ENCODE results near the gene UBR1.

Gene UBR1

DNA sequence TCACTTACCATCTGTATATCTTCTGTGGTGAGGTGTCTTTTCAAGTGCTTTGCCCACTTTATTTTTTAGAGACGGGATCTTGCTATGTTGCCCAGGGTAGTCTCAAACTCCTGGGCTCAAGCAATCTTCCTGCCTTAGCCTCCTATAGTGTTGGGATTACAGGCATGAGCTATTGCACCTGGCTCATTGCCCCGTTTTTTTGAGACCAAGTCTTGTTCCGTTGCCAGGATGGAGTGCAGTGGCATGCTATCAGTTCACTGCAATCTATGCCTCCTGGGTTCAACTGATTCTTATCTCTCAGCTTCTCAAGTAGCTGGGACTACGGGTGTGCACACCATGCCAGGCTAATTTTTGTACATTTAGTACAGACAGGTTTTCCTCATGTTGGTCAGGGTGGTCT, 132.7 kb downstream of the UBR1 start:
- Histone ChIP-seq H3K27me3 (replicated peaks; ENCODE audit: insufficient read depth, low read length) (no peaks in the 10 kb centered on the region), H3K4me2 (ENCODE audit: low read depth, low read length) (no peak overlapping the region), H3K36me3 (replicated peaks; ENCODE audit: insufficient read depth, low read length) (no peaks in the 10 kb centered on the region), H3K9ac (ENCODE audit: low read length) (no peak overlapping the region), H3F3A (ENCODE audit: insufficient read depth, low read length) (no peaks in the 10 kb centered on the region), H3K9me3 (replicated peaks; ENCODE audit: insufficient read depth, low read length) (no peaks in the 10 kb centered on the region), H3K4me1 (ENCODE audit: low read length) (no peaks in the 10 kb centered on the region), H3K4me3 (ENCODE audit: low read length) (no peak overlapping the region), H2AFZ (ENCODE audit: low read length) (no peak overlapping the region), H3K27ac (ENCODE audit: low read length) (no peak overlapping the region), H3K9me2 (replicated peaks; ENCODE audit: insufficient read depth, low read length) (no peaks in the 10 kb centered on the region), H3K79me2 (ENCODE audit: low read length) (no peaks in the 10 kb centered on the region), H4K20me1 (ENCODE audit: insufficient read depth, low read length) (no peaks in the 10 kb centered on the region)
- TF ChIP-seq EZH2 (optimal IDR thresholded peaks at IDR 0.05; ENCODE audit: low read depth, low read length) (no peak), EZH2phosphoT487 (IDR thresholded peaks at IDR 0.05; ENCODE audit: low read length) (no peak)
- TF ChIP-seq, protein P1, sequence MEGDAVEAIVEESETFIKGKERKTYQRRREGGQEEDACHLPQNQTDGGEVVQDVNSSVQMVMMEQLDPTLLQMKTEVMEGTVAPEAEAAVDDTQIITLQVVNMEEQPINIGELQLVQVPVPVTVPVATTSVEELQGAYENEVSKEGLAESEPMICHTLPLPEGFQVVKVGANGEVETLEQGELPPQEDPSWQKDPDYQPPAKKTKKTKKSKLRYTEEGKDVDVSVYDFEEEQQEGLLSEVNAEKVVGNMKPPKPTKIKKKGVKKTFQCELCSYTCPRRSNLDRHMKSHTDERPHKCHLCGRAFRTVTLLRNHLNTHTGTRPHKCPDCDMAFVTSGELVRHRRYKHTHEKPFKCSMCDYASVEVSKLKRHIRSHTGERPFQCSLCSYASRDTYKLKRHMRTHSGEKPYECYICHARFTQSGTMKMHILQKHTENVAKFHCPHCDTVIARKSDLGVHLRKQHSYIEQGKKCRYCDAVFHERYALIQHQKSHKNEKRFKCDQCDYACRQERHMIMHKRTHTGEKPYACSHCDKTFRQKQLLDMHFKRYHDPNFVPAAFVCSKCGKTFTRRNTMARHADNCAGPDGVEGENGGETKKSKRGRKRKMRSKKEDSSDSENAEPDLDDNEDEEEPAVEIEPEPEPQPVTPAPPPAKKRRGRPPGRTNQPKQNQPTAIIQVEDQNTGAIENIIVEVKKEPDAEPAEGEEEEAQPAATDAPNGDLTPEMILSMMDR (IDR thresholded peaks at IDR 0.05; ENCODE audit: low read length) = no peak
- no peak for DNase-seq

- DNase-seq = no peak
- TF ChIP-seq EZH2phosphoT487 (IDR thresholded peaks at IDR 0.05; ENCODE audit: low read length) (no peak), EZH2 (optimal IDR thresholded peaks at IDR 0.05; ENCODE audit: low read depth, low read length) (no peak)
- TF ChIP-seq, protein P1 (IDR thresholded peaks at IDR 0.05; ENCODE audit: low read length) = no peak
- Histone ChIP-seq H3K9me3 (replicated peaks; ENCODE audit: insufficient read depth, low read length) (no peaks in the 10 kb centered on the region), H3K9me2 (replicated peaks; ENCODE audit: insufficient read depth, low read length) (no peaks in the 10 kb centered on the region), H3K27me3 (replicated peaks; ENCODE audit: insufficient read depth, low read length) (no peaks in the 10 kb centered on the region), H3K4me1 (ENCODE audit: low read length) (no peaks in the 10 kb centered on the region), H3F3A (ENCODE audit: insufficient read depth, low read length) (no peaks in the 10 kb centered on the region), H3K27ac (ENCODE audit: low read length) (no peak overlapping the region), H4K20me1 (ENCODE audit: insufficient read depth, low read length) (no peaks in the 10 kb centered on the region), H2AFZ (ENCODE audit: low read length) (no peak overlapping the region), H3K4me3 (ENCODE audit: low read length) (no peak overlapping the region), H3K36me3 (replicated peaks; ENCODE audit: insufficient read depth, low read length) (no peaks in the 10 kb centered on the region), H3K9ac (ENCODE audit: low read length) (no peak overlapping the region), H3K4me2 (ENCODE audit: low read depth, low read length) (no peak overlapping the region), H3K79me2 (ENCODE audit: low read length) (no peaks in the 10 kb centered on the region)
Measured at GRCh38 chr15:42971830-42972229, 134.0 kb downstream of the UBR1 start.

GRCh38 chr15:42964476-42964875, 141.4 kb downstream of the UBR1 start:
- Histone ChIP-seq H3K9me2 (replicated peaks; ENCODE audit: insufficient read depth, low read length) (no peaks in the 10 kb centered on the region), H2AFZ (ENCODE audit: low read length) (no peak overlapping the region), H3K4me2 (ENCODE audit: low read depth, low read length) (no peak overlapping the region), H3K79me2 (ENCODE audit: low read length) (no peaks in the 10 kb centered on the region), H3K4me1 (ENCODE audit: low read length) (no peaks in the 10 kb centered on the region), H3K27ac (ENCODE audit: low read length) (no peak overlapping the region), H3F3A (ENCODE audit: insufficient read depth, low read length) (no peaks in the 10 kb centered on the region), H3K27me3 (replicated peaks; ENCODE audit: insufficient read depth, low read length) (no peaks in the 10 kb centered on the region), H3K9ac (ENCODE audit: low read length) (no peak overlapping the region), H3K36me3 (replicated peaks; ENCODE audit: insufficient read depth, low read length) (no peaks in the 10 kb centered on the region), H3K9me3 (replicated peaks; ENCODE audit: insufficient read depth, low read length) (no peaks in the 10 kb centered on the region), H4K20me1 (ENCODE audit: insufficient read depth, low read length) (no peaks in the 10 kb centered on the region), H3K4me3 (ENCODE audit: low read length) (no peak overlapping the region)
- TF ChIP-seq EZH2 (optimal IDR thresholded peaks at IDR 0.05; ENCODE audit: low read depth, low read length) (no peak), EZH2phosphoT487 (IDR thresholded peaks at IDR 0.05; ENCODE audit: low read length) (no peak)
- TF ChIP-seq, protein P1 (IDR thresholded peaks at IDR 0.05; ENCODE audit: low read length) = no peak
- no peak for DNase-seq

All from MM.1S (cell line).